Activated CD8-positive, alpha-beta T cell treated with anti-CD3 and anti-CD28 coated beads, Interleukin-2, amount 10 ng/mL, durations not matched to agents 7 days and 5 days (primary cell): ENCODE data around the gene SEPTIN6. TPM values are rescaled to one million over a fixed set of nuclear protein-coding genes. Genes with fewer than 3 reads are reported as not detected.

Experiments
- ATAC-seq: fragments of 150-1000 bp; cut with Tn5 transposase; one replicate; pipeline ENCODE4 v1.10.0; 2021; ENCODE audit warnings: moderate library complexity
- CTCF ChIA-PET: fragments of 350-600 bp; sonication (Branson Sonifier 250); formaldehyde crosslinking; loops from one replicate; lab custom pipeline; 2021; ENCODE audit warnings: antibody characterized with exemption; lab: Charles Lee
- POLR2A ChIA-PET: fragments of 350-600 bp; sonication (Branson Sonifier 250); formaldehyde crosslinking; loops from one replicate; lab custom pipeline; 2021; ENCODE audit warnings: antibody characterized with exemption; lab: Charles Lee
- DNase-seq: peaks from one replicate; pipeline ENCODE4 v3.0.0-alpha.2; 2020
- H3K27ac Mint-ChIP-seq: one replicate; pipeline ENCODE4 v1.8.0; 2021; ENCODE audit warnings: mild to moderate bottlenecking, mixed read lengths
- H3K27me3 Mint-ChIP-seq: one replicate; pipeline ENCODE4 v1.8.0; 2021; ENCODE audit warnings: low read depth, mixed read lengths
- H3K36me3 Mint-ChIP-seq: one replicate; pipeline ENCODE4 v1.8.0; 2021; ENCODE audit warnings: low read depth, mixed read lengths
- H3K4me1 Mint-ChIP-seq: one replicate; pipeline ENCODE4 v1.8.0; 2021; ENCODE audit warnings: low read depth, mixed read lengths
- H3K4me3 Mint-ChIP-seq: one replicate; pipeline ENCODE4 v1.8.0; 2021; ENCODE audit warnings: mild to moderate bottlenecking, mixed read lengths
- H3K9me3 Mint-ChIP-seq: one replicate; pipeline ENCODE4 v1.8.0; 2022; ENCODE audit warnings: mixed read lengths; ENCODE audit not compliant: insufficient read depth
- total RNA-seq, 2 experiments: library from RNA; stranded (reverse); gene quantifications; one replicate each; pipeline ENCODE4 v1.2.3, GENCODE V29; 2021

SEPTIN6 gene
- total RNA-seq, 2 experiments from 2014 or later: 303 to 312 TPM

DNA sequence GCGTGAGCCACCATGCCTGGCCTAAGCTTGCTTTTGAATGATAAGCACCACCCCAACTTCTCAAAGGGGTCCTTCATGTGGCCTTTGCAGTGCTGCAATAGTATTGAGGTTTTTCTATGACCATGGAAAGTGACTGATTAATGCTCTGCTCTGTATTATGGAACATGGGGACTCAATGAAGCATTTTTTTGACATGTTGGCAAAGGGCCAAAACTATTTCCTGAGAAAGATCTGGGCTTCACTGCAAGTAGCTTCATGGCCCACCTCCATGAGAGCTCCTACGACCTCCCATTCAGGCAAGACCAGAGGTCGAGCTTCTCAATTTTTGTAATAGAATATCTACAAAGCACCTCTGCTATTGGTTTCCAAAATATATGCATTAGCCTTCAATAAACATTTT, 16.7 kb upstream of the SEPTIN6 start:
- no peak for ATAC-seq
- Mint-ChIP-seq H3K4me3 (no peak overlapping the region), H3K36me3 (no peaks in the 10 kb centered on the region), H3K27ac (no peak overlapping the region), H3K27me3 (no peaks in the 10 kb centered on the region), H3K9me3 (no peaks in the 10 kb centered on the region), H3K4me1 (no peaks in the 10 kb centered on the region)
- no peak for DNase-seq
- CTCF ChIA-PET: interaction anchor here (0.7 to 1.0 kb wide), 3 partner anchors 10 to 19 kb away, joined by 3 read pairs; no protein-coding TSS in a partner anchor
- POLR2A ChIA-PET: no interaction called here

DNA sequence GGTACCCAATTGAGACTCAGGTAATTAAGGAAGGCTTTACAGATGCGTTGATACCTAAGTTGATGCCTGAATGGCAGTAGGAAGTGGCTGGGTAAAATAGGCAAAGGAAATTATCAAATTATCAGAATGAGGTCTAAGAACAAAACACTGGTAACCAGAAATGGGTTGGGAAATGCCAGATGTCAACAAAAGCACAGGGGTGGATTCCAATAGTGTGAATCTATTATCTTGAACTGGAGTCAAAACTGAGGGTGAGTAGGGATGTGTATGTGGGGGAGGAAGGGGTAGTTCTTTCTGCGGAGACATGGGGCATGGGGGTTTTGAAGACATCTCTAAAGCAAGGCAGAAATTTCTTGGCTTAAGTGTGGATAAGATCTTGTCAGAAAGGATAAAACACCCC, 16.0 kb upstream of the SEPTIN6 start:
- H3K4me3 Mint-ChIP-seq: no peak overlapping the region
- no peaks in the 10 kb centered on the region for H3K4me1 Mint-ChIP-seq
- no peak for DNase-seq
- ChIA-PET CTCF (interaction anchor here (0.8 kb wide), 1 partner anchor 9 kb away, joined by 3 read pairs; no protein-coding TSS in a partner anchor), POLR2A (no interaction called here)
- H3K27me3 Mint-ChIP-seq: no peaks in the 10 kb centered on the region
- no peaks in the 10 kb centered on the region for H3K9me3 Mint-ChIP-seq
- H3K27ac Mint-ChIP-seq: no peak overlapping the region
- ATAC-seq: no peak
- H3K36me3 Mint-ChIP-seq: no peaks in the 10 kb centered on the region

DNA sequence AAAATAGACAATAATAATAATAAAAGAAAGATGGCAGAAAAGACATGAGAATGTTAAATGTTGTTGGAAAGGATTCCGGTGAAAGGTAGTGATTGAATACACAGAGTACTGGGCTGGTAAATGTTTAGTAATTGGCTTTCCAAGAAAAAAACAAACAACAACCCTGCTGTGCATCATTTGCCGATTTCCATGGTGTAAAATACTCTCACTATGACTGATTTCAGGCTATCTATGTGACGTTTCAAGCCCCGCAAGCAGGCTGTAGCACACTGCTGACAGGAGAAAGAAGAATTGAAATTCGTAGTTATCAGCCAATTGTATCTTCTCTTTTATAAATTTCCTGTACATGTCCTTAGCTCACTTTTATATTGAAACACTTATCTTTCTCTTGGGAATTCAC, 13.6 kb upstream of the SEPTIN6 start:
- Mint-ChIP-seq H3K9me3 (no peaks in the 10 kb centered on the region), H3K4me3 (no peak overlapping the region), H3K36me3 (no peaks in the 10 kb centered on the region), H3K27ac (no peak overlapping the region), H3K27me3 (no peaks in the 10 kb centered on the region), H3K4me1 (no peaks in the 10 kb centered on the region)
- ATAC-seq (no peak), DNase-seq (no peak)
- ChIA-PET CTCF (no interaction called here), POLR2A (interaction anchor here (1.2 kb wide), 1 partner anchor 13 kb away, joined by 4 read pairs; the partner anchor contains the start of gene SEPTIN6)

DNA sequence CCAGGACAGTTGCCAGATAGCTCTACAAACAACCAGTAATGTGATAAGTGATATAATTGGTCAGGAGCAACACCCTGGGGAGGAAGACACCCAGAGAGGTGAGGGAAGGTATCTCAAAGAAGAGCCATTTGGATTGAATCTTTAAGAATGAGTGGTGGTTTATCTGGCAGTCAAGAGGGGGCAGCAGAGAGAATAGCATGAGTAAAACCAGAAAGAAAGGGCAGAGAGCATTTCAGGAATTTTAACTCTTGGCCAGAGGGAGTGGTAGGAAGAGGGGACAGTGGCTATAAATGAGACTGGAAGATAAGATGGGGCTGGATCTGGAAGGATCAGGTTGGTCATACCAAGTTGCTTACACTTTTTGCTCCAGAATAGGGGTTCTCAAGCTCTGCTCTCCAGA, 5.9 kb upstream of the SEPTIN6 start:
- H3K4me3 Mint-ChIP-seq: no peak overlapping the region

DNA sequence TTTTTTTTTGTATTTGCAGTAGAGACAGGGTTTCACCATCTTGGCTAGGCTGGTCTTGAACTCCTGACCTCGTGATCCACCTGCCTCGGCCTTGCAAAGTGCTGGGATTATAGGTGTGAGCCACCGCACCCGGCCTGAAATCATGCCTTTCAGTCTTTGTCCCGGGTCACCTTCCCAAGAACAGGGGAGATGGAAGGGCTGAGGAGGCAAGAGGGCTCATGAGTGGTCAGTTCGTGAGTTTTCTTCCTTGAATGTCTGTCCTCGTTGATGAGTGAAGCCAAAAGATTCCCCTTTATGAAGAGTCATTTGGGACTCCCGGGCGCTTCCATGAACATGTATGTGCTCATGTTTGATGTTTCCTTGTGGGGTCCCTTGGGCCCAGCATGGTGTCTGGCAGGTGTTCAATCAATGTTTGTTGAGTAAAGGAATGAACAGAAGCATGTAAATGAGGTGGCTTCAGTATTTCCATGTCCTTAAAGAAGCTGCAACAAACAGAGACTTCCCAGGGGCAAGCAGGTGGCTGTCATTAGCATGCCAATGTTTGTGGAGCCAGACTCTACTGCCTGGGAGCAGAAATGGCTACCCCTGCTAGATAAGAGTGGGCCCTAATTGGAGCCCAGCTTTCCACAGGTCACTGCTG, 3.4 kb upstream of the SEPTIN6 start:
- H3K9me3 Mint-ChIP-seq: no peaks in the 10 kb centered on the region
- no peak overlapping the region for H3K4me3 Mint-ChIP-seq
- H3K36me3 Mint-ChIP-seq: peaks cover 10% of the 10 kb centered on the region
- H3K4me1 Mint-ChIP-seq: peaks cover 5% of the 10 kb centered on the region
- CTCF ChIA-PET: no interaction called here
- H3K27ac Mint-ChIP-seq: no peak overlapping the region
- POLR2A ChIA-PET: interaction anchor here (6.5 kb wide), 1 partner anchor 13 kb away, joined by 154 read pairs; no protein-coding TSS in a partner anchor
- no peaks in the 10 kb centered on the region for H3K27me3 Mint-ChIP-seq
- no peak for ATAC-seq
- DNase-seq: no peak

More for the DNA sequence above, 5.9 kb upstream of the SEPTIN6 start:
- Mint-ChIP-seq H3K27me3 (no peaks in the 10 kb centered on the region), H3K36me3 (no peaks in the 10 kb centered on the region), H3K9me3 (no peaks in the 10 kb centered on the region), H3K4me1 (peaks cover 3% of the 10 kb centered on the region), H3K27ac (no peak overlapping the region)
- DNase-seq: no peak
- ChIA-PET POLR2A (interaction anchor here (1.0 kb wide), 1 partner anchor 20 kb away, joined by 3 read pairs; no protein-coding TSS in a partner anchor), CTCF (interaction anchor here (1.2 to 2.8 kb wide), 6 partner anchors 11 to 79 kb away, joined by 3 to 17 read pairs (median 4); no protein-coding TSS in a partner anchor)
- peak; percentile 49 for ATAC-seq

DNA sequence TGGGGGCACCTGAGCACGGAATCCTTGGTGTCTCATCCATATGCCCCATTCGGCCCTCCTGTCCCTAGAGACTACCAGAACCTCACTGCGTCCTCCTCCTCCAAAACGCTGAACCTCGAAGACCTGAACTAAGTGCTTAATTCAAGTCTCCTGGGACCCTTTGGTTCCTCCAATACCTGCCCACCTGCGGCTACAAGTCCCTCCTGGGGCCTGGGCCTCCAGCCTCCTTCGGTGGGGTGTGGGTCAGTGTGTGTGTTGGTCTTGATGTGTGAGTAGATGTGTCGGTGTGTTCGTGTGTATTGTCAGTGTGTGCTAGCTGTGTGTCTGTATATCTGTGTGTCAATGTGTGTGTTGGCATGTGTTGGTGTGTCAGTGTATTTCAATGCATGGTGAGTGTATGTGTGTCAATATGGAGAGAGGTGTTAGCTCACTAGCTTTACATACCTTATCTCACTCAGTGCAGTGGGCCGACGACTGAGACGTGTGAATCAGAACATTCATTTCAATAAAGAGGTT, 2.6 kb upstream of the SEPTIN6 start:
- DNase-seq (no peak), ATAC-seq (no peak)
- H3K27me3 Mint-ChIP-seq: no peaks in the 10 kb centered on the region
- peaks cover 5% of the 10 kb centered on the region for H3K4me1 Mint-ChIP-seq
- POLR2A ChIA-PET: interaction anchor here (6.5 kb wide), 1 partner anchor 12 kb away, joined by 154 read pairs; no protein-coding TSS in a partner anchor
- H3K36me3 Mint-ChIP-seq: peaks cover 17% of the 10 kb centered on the region
- no peaks in the 10 kb centered on the region for H3K9me3 Mint-ChIP-seq
- H3K4me3 Mint-ChIP-seq: no peak overlapping the region
- peak overlapping the region; percentile 30 for H3K27ac Mint-ChIP-seq
- CTCF ChIA-PET: no interaction called here

DNA sequence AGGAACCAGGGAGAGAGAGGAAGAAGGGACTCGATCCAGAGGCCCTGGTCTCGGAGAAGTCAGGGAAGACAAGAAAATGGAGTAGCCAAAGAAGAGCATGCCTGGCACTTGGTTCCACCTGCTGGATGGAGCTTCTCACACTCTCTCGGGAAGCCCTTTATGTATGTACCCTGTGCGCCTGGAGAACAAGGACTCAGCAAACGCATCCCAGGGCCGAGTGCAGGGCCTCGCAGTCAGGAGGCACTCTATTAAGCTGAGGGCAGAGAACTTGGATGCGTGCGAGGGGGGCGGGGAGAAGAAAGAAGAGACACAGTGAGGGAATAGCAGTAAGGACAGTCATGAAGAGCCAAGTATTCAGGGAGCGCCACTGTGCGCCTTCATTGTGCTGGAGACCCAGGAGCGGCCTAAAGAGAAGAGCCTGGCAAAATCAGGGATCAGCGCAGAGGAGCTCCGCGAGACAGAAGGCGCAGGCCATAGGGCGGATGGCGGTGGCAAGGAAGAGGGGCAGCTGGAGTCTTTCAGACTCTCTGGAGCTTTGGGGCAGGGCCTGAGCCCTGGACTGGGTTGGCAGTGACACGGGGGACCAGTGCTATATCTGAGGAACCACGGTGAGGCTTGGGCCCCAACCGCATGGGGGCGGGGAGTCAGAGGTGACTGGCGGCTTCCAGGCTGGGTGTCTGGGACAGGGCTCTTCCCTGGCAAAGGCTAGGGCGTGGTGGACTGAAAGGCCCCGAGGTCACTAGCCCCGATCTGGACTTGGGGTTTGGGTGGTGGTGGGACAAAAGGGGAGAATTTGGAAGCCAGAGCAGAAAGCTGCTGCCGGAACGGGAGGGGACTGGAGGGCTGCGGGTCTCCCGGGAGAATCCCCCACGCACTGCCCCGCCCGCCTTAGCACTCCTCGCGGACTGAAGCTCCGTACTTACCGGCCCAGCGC, 1.9 kb upstream of the SEPTIN6 start:
- H3K27ac Mint-ChIP-seq: no peak overlapping the region
- H3K9me3 Mint-ChIP-seq: no peaks in the 10 kb centered on the region
- no peaks in the 10 kb centered on the region for H3K27me3 Mint-ChIP-seq
- DNase-seq (no peak), ATAC-seq (no peak)
- peaks cover 22% of the 10 kb centered on the region for H3K36me3 Mint-ChIP-seq
- POLR2A ChIA-PET: interaction anchor here (1.0 to 6.5 kb wide), 2 partner anchors 11 to 16 kb away, joined by 6 to 154 read pairs; no protein-coding TSS in a partner anchor
- CTCF ChIA-PET: interaction anchor here (1.1 to 4.9 kb wide), 2 partner anchors 33 to 60 kb away, joined by 4 to 37 read pairs; no protein-coding TSS in a partner anchor
- peaks cover 7% of the 10 kb centered on the region for H3K4me1 Mint-ChIP-seq
- no peak overlapping the region for H3K4me3 Mint-ChIP-seq

DNA sequence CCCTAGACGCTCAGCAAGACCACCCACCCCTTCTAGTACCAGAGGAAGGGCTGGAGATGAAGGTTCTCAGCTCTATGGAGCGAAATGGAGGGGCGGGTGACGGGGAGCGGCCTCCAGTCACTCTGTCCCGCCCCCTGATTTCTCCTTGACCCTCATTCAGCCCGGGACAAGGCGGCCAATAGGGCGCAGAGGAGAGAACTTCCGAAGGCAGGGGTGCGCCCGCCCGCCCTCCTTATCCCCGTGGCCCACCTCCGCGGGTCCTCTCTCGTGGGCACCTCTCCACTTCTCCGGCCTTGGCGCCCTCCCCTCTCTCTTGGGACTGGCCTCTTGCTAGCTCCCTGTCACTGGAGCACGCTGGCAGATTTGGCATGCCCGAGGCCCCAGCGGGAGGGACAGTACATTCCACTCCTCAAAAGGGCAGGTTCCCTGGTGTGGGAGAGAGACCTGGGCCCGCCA, 1.1 kb upstream of the SEPTIN6 start:
- CTCF ChIA-PET: interaction anchor here (1.1 to 4.9 kb wide), 5 partner anchors 10 to 64 kb away, joined by 3 to 37 read pairs (median 4); partner anchors contain the start of gene SOWAHD
- peak overlapping the region; percentile 82 for H3K4me3 Mint-ChIP-seq

DNA sequence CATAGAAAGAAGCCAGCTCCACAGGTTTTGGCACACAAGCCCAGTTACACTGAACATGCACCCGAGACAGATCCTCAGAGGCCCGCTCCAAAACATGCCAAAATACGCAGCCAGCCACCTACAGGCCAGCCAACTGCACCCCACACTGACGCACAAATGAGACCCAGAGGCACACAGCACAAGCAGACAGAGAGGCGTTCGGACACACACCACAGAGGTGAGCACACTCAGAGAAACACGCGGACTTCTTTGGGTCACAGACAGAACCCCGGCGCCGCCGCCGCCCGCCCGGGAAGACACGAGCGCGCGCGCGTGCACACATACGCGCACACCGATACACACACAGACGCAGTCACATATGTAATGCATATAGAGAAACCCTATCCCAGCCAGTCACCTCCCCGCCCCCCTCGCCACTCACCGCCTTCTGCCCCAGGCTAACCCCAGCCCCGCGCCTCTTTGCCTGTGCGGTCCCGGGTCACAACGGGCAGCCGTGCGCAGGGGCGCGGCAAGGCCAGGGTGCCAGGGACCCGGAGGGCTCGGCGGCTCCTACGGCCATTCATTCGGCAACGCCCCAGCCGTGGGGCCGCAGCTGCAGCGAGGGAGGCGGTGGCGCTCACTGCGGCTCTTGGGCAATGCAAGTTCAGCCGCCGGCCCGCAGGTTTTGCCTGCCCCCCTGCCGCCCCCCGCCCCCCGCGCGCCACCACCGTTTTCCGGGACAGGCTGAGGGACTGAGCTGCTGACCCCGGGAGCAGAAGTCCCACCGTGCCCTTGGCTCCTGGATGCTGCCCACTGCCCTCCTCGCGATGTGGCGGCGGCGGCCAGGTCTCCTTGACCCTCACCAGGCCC, 553 bp downstream of the SEPTIN6 start:
- Mint-ChIP-seq H3K27me3 (no peaks in the 10 kb centered on the region), H3K36me3 (peaks cover 36% of the 10 kb centered on the region), H3K9me3 (no peaks in the 10 kb centered on the region), H3K4me3 (peak overlapping the region; percentile 92), H3K4me1 (peaks cover 25% of the 10 kb centered on the region), H3K27ac (peak overlapping the region; percentile 99)
- ATAC-seq (peak; percentile 41), DNase-seq (peak; percentile 70)
- CTCF ChIA-PET: interaction anchor here (0.6 to 4.9 kb wide), 13 partner anchors 9 to 83 kb away, joined by 3 to 37 read pairs (median 4); partner anchors contain the start of gene SOWAHD
- POLR2A ChIA-PET: interaction anchor here (0.6 to 6.5 kb wide), 25 partner anchors 9 to 179 kb away, joined by 3 to 198 read pairs (median 5); partner anchors contain the start of genes RNF113A, RPL39 and SOWAHD

More for the DNA sequence above, 1.1 kb upstream of the SEPTIN6 start:
- Mint-ChIP-seq H3K9me3 (no peaks in the 10 kb centered on the region), H3K27me3 (no peaks in the 10 kb centered on the region), H3K27ac (peak overlapping the region; percentile 49), H3K36me3 (peaks cover 24% of the 10 kb centered on the region), H3K4me1 (peaks cover 10% of the 10 kb centered on the region)
- DNase-seq (no peak), ATAC-seq (no peak)
- POLR2A ChIA-PET: interaction anchor here (1.0 to 6.5 kb wide), 9 partner anchors 11 to 62 kb away, joined by 3 to 154 read pairs (median 6); partner anchors contain the start of gene SOWAHD

DNA sequence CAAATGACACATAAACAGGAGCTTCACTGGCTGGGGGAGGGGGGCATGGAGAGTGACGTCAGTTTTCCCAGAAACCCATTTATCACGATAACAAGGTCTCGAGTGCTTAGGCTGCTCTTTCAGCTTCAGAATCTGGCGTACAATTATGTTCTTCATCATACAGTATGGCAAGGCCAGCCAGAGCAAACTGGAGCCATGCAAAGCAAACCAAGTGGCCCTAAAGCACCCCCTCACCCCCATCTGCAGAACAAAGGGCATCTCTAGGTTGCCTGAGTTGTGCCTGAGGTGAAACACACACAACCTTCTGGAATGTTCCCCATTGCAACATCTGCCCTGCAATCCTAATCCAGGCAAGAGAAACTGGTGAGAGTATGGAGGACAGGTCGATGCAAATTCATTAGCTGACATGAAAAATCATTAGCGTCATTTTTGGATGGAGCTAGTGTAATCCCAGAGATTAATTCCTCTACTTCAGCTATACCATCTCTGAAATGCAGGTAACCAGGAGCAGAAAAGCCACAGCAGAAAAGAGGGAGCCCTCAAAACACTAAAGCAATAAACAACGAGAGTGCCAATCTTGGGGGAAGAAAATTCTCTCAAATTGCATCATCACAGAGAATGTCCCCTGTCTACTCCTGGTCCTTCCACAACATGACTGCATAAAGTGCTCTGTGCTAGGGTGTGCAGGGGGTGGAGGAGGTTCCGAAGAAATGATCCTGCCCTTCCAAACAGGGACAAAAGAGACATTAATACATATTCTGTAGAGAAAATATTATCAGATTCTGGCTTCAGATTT, 1.8 kb downstream of the SEPTIN6 start:
- Mint-ChIP-seq H3K27ac (peak overlapping the region; percentile 99), H3K27me3 (no peaks in the 10 kb centered on the region), H3K4me1 (peaks cover 38% of the 10 kb centered on the region), H3K9me3 (no peaks in the 10 kb centered on the region), H3K4me3 (peak overlapping the region; percentile 92), H3K36me3 (peaks cover 45% of the 10 kb centered on the region)
- ATAC-seq (no peak), DNase-seq (peak; percentile 74)
- CTCF ChIA-PET: interaction anchor here (0.6 to 4.9 kb wide), 8 partner anchors 8 to 81 kb away, joined by 3 to 37 read pairs (median 4); no protein-coding TSS in a partner anchor
- POLR2A ChIA-PET: interaction anchor here (0.6 to 6.5 kb wide), 15 partner anchors 8 to 101 kb away, joined by 3 to 198 read pairs (median 6); partner anchors contain the start of genes NKRF, RPL39 and SOWAHD
